Osteocyte (in vitro differentiated cells): Measurements from ENCODE around the gene EGFR. TPM values are rescaled to one million over a fixed set of nuclear protein-coding genes. Genes with fewer than 3 reads are reported as not detected.

ENCODE experiments used
- DNase-seq: peaks from one replicate; pipeline ENCODE4 v3.0.0; 2021; ENCODE audit warnings: mixed read lengths; ENCODE audit not compliant: unreplicated experiment; ENCODE audit errors: extremely low spot score
- H3K27ac Mint-ChIP-seq: one replicate; pipeline ENCODE4 v1.8.0; 2021; ENCODE audit warnings: mild to moderate bottlenecking, mixed read lengths; ENCODE audit not compliant: unreplicated experiment
- H3K27me3 Mint-ChIP-seq: one replicate; pipeline ENCODE4 v1.8.0; 2021; ENCODE audit warnings: mixed read lengths; ENCODE audit not compliant: unreplicated experiment
- H3K36me3 Mint-ChIP-seq: one replicate; pipeline ENCODE4 v1.8.0; 2021; ENCODE audit warnings: mixed read lengths; ENCODE audit not compliant: unreplicated experiment
- H3K4me1 Mint-ChIP-seq: one replicate; pipeline ENCODE4 v1.8.0; 2021; ENCODE audit warnings: mixed read lengths; ENCODE audit not compliant: unreplicated experiment
- H3K4me3 Mint-ChIP-seq: one replicate; pipeline ENCODE4 v1.8.0; 2021; ENCODE audit warnings: mild to moderate bottlenecking, moderate library complexity, mixed read lengths; ENCODE audit not compliant: unreplicated experiment
- H3K9me3 Mint-ChIP-seq: one replicate; pipeline ENCODE4 v1.8.0; 2021; ENCODE audit warnings: mixed read lengths; ENCODE audit not compliant: unreplicated experiment
- total RNA-seq: library from RNA; stranded (reverse); gene quantifications from 2 replicates; pipeline ENCODE4 v1.2.1, GENCODE V29; 2021
- TF ChIP-seq, protein P1 (sequence below): fragments of 200-600 bp; sonication (generic); IDR thresholded peaks from 2 replicates; pipeline ENCODE4 v1.5.0; 2021; ENCODE audit warnings: antibody characterized with exemption, mild to moderate bottlenecking, moderate library complexity

The EGFR gene
- total RNA-seq, 1 donor from 2014 or later: 56.5 TPM

- Mint-ChIP-seq H3K9me3 (no peaks in the 10 kb centered on the region), H3K27ac (no peak overlapping the region), H3K27me3 (no peaks in the 10 kb centered on the region), H3K36me3 (peaks cover 10% of the 10 kb centered on the region), H3K4me3 (no peak overlapping the region), H3K4me1 (peaks cover 6% of the 10 kb centered on the region)
- TF ChIP-seq, protein P1, sequence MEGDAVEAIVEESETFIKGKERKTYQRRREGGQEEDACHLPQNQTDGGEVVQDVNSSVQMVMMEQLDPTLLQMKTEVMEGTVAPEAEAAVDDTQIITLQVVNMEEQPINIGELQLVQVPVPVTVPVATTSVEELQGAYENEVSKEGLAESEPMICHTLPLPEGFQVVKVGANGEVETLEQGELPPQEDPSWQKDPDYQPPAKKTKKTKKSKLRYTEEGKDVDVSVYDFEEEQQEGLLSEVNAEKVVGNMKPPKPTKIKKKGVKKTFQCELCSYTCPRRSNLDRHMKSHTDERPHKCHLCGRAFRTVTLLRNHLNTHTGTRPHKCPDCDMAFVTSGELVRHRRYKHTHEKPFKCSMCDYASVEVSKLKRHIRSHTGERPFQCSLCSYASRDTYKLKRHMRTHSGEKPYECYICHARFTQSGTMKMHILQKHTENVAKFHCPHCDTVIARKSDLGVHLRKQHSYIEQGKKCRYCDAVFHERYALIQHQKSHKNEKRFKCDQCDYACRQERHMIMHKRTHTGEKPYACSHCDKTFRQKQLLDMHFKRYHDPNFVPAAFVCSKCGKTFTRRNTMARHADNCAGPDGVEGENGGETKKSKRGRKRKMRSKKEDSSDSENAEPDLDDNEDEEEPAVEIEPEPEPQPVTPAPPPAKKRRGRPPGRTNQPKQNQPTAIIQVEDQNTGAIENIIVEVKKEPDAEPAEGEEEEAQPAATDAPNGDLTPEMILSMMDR: no peak
- DNase-seq: no peak
Observed at GRCh38 chr7:55120074-55120473, 101.3 kb downstream of the EGFR start.

DNA sequence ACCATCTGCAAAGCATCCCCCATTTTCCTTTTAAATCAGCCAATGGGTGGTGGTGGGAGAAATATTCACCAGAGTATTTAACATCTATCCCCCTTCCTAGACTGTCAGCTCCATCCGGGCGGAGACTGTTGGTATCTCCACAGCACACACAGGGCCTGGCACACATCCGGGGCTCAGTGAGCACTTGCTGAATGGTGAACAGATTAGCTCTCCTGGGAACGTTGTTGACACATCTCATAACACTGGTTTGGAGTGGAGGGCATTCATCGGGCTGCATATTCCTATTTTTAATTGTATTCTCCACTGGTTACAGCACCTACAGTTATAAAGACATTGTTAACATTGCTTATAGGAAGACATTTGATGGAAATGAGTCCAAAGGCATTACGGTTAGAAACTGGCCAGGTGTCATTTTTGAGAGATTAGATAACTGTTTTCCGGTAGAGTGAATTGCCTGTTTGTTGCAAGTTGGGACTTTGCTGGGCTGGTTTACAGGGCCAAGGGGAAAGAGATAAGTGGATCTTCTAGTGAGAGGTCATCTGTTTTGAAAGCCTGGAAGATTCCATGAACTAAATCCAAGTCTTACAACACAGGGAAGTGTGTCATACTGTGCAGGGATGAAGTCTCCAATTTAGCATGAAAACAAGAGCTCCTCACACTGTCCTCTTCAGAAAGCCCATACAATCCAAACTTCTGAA is 101.8 kb downstream of the EGFR start:
- peaks cover 10% of the 10 kb centered on the region for H3K36me3 Mint-ChIP-seq
- peaks cover 10% of the 10 kb centered on the region for H3K4me1 Mint-ChIP-seq
- no peaks in the 10 kb centered on the region for H3K9me3 Mint-ChIP-seq
- TF ChIP-seq, protein P1: no peak
- H3K27me3 Mint-ChIP-seq: no peaks in the 10 kb centered on the region
- no peak overlapping the region for H3K27ac Mint-ChIP-seq
- H3K4me3 Mint-ChIP-seq: no peak overlapping the region
- DNase-seq: no peak

GRCh38 chr7:55121249-55121648 is 102.4 kb downstream of the EGFR start:
- Mint-ChIP-seq H3K27ac (no peak overlapping the region), H3K4me1 (peaks cover 15% of the 10 kb centered on the region), H3K4me3 (no peak overlapping the region), H3K27me3 (no peaks in the 10 kb centered on the region), H3K9me3 (no peaks in the 10 kb centered on the region), H3K36me3 (peaks cover 10% of the 10 kb centered on the region)
- no peak for DNase-seq
- TF ChIP-seq, protein P1: no peak

DNA sequence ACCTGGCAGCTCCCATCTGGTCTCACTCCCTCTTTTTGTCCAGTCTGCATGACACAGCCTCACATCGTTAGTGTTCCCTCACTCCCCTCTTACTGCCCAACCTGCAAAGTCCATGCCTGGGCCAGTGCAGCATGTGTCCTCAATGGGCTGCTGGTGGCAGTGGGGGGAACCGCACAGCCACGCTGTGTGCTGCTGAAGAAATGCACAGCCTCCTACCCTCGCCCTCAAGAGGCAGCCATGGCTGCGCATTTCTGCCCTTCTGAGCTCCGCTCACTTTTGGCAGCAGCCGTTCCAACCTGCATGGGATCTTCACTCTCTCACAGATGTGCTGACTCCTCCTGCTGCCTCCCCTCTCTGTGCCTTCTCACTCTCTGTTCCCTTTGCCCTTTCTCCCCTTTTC is 103.4 kb downstream of the EGFR start:
- TF ChIP-seq, protein P1: no peak
- DNase-seq: no peak
- Mint-ChIP-seq H3K9me3 (no peaks in the 10 kb centered on the region), H3K27me3 (no peaks in the 10 kb centered on the region), H3K36me3 (peaks cover 10% of the 10 kb centered on the region), H3K4me3 (no peak overlapping the region), H3K4me1 (peaks cover 25% of the 10 kb centered on the region), H3K27ac (no peak overlapping the region)

GRCh38 chr7:55124989-55125875 is 106.4 kb downstream of the EGFR start:
- no peaks in the 10 kb centered on the region for H3K27me3 Mint-ChIP-seq
- peaks cover 5% of the 10 kb centered on the region for H3K36me3 Mint-ChIP-seq
- no peaks in the 10 kb centered on the region for H3K9me3 Mint-ChIP-seq
- no peak for DNase-seq
- TF ChIP-seq, protein P1: no peak
- no peak overlapping the region for H3K4me3 Mint-ChIP-seq
- H3K27ac Mint-ChIP-seq: no peak overlapping the region
- peaks cover 54% of the 10 kb centered on the region for H3K4me1 Mint-ChIP-seq
